GM23248 (cell line): ENCODE measurements around the gene NPAS2.

Source experiments
- EZH2 ChIP-seq: fragments of 200-600 bp; sonication (generic); IDR thresholded peaks from 2 replicates; pipeline ENCODE4 v1.6.1; 2018; ENCODE audit warnings: antibody characterized with exemption, mild to moderate bottlenecking; ENCODE audit not compliant: insufficient read depth, poor library complexity, severe bottlenecking
- EZH2phosphoT487 ChIP-seq: fragments of 200-600 bp; sonication (generic); IDR thresholded peaks from 2 replicates; pipeline ENCODE4 v1.6.1; 2018; ENCODE audit warnings: antibody characterized with exemption, moderate library complexity, mild to moderate bottlenecking, low read depth; ENCODE audit not compliant: insufficient read depth

DNA sequence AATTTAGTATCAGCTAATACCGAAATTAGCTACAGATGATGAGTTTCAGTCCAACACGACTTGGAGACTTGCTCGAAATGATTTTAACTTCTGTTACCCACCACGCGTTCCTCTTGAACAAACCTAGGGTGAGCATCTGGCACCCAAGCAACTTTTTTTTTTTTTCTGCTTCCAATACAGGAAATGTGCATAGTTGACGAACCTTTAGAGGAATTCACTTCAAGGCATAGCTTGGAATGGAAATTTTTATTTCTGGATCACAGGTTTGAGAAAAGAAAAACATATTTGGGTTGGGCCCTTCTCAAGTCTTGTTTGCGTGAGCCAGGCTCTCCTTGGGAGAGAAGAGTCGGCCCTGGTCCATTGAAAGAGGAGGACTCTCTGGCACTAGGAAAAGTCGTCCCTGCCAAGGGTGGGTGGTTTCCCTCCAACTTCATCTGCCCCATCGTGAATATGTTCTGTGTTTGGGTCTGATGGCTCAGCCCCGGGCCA, 144.8 kb downstream of the NPAS2 start:
- TF ChIP-seq EZH2phosphoT487 (no peak), EZH2 (no peak)
